Left colon (tissue), 2 donors: ENCODE results near the gene ATP7B. TPM values are rescaled to one million over a fixed set of nuclear protein-coding genes. Genes with fewer than 3 reads are reported as not detected.
"Not testable (repeated sequence)": the region's sequence is repeated elsewhere in the genome, so short reads cannot be mapped to it uniquely, and the experiment has no call there.

ENCODE experiments used
- ATAC-seq: fragments of 200-7000 bp; cut with Tn5 transposase; one replicate; pipeline ENCODE4 v1.9.1; 2020; ENCODE audit warnings: mild to moderate bottlenecking, moderate library complexity
- DNase-seq, 2 donors: peaks; one replicate each; pipeline ENCODE4 v3.0.0-alpha.2; 2020
- intact Hi-C, 2 donors: fragments of 100-400 bp; cut with DNase I in 1 of 2; cut with micrococcal nuclease in 1 of 2; formaldehyde crosslinking; loops; one replicate each; pipeline versions ENCODE4 v1.11.2 to v1.14.0; 2022; cut with DNase I, micrococcal nuclease
- total RNA-seq, 2 donors: library from RNA; stranded (reverse); fragmentation: NEBNext Ultra II Directional; extraction: Animal tissue kit (Norgen Biotek cat#: 25700); gene quantifications; one replicate each; pipeline ENCODE4 v1.2.1, GENCODE V29; 2021
- donor health status: DM: no; HTN: no; CAD: no.
- donor health status: DM: yes; HTN: yes; CAD: no.

Gene ATP7B
- total RNA-seq, 2 donors from 2014 or later, result 18.5 to 27.6 TPM

DNA sequence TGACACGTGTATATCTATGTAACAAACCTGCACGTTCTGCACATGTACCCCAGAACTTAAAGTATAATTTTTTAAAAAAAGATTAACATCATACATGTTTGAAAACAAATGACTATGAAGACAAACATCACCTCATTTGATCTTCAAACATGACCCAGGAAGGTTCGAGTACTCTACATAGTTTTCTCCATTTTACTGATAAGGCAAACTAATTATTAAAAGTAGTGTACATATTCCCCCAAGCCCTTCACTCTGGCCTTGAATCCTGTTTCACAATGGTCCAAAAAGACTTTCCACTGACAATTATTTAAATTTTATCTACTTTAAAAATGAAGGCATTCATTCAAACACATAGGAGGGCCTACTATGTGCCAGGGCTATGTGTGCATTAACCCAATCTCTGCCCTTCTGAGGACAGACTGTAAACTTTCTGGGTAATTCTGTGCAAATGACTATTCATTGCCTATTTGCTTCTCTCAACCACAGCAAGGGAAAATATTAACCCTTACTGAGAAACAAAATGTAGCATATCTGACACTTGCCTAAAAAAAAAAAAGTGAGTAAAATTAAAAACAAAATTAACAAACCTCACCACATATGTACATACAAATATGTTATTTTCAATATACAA, 22.1 kb downstream of the ATP7B start:
- intact Hi-C loops, result no loop called here
- ATAC-seq (no peak), DNase-seq (no peak)

DNA sequence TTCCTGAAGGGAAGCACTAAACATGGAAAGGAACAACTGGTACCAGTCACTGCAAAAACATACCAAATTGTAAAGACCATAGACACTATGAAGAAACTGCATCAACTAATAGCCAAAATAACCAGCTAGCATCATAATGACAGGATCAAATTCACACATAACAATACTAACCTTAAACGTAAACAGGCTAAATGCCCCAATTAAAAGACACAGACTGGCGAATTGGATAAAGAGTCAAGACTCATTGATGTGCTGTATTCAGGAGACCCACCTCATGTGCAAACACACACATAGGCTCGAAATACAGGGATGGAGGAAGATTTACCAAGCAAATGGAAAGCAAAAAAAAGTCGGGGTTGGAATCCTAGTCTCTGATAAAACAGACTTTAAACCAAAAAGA, 26.3 kb downstream of the ATP7B start:
- intact Hi-C loops, DNase-seq, ATAC-seq: not testable (repeated sequence)

DNA sequence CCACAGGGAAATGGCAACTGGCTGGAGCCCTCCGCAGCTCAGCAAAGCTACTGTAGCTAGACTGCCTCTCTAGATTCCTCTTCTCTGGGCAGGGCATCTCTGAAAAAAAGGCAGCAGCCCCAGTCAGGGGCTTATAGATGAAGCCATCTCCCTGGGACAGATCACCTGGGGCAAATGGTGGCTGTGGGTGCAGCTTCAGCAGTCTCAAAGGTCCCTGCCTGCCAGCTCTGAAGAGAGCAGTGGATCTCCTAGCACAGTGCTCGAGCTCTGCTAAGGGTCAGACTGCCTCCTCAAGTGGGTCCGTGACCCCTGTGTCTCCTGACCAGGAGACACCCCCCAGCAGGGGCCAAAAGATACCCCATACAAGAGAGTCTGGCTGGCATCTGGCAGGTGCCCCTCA, 28.0 kb downstream of the ATP7B start:
- ATAC-seq, DNase-seq, intact Hi-C loops: not testable (repeated sequence)

DNA sequence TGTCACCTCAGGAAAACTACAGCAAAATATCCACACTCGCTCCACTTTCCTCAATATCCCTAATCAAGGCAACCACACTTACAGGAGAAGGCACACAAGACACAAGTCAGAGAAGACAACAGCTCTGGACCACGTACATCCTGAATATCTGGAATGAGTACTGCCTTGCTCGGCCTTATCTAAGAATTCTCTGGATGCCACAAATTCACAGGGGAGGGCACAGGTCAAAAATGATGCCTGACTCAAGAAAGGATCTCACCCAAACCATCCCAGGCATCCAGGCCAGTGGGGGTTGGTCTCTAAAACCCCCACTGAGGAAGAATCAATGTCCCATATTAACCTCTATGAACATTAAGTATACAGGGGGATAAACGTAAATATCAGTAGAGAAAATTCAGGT, 29.9 kb downstream of the ATP7B start:
- no peak for ATAC-seq
- intact Hi-C loops, result no loop called here
- no peak for DNase-seq

DNA sequence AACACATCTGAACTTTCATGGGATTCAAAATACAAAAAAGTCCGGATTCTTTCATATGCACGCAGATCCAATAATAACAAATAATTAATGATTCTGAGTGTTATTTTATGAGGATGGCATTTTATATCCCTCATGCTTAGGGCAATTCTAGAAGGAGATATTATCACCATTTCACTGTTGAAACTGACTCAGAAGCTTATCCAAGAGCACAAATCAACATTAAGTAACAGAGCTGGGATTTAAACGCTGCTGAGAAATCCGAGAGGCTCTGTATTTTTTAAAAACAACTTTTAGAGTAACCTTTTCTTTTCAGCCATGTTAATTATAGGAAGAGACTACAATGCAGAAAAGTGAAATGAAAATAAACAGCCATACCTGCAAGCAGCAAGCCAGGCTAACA, 30.3 kb downstream of the ATP7B start:
- intact Hi-C loops, result no loop called here
- DNase-seq, result no peak
- no peak for ATAC-seq

DNA sequence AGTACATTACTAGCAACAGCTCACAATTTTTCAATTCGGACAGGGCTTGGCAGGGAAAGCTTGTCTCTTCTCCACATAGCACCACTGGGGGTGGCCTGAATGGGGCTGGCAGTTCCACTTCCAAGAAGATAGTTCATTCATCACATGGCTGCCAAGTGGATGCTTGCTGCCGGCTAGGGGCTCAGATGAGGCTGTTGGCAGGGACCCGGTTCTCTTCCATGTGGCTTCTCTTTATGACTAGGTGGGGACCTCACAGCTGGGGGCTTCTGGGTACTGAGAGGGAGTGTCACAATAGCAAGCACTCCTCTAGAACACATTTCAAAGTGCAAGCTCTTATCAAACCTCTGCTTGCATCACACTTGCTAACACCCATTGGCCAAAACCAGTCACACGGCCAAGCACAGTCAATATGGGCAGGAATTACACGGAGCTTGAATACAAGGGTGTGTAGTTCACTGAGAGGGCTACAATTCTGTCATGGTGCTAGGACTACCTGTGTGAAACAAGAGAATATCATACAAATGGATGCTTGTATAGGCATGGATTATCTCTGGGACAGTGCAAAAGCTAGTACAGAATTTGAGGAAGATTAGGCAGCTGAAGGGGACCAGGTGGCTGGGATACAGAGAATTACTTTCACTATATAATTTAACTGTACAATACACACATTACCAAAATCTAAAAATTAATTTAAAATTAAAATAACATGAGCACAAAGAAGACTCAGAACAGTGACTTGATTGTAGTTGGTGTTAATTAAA, 32.3 kb downstream of the ATP7B start:
- peak; percentile 99 for ATAC-seq
- DNase-seq, result peak; percentile 20 to 52
- intact Hi-C loops, result no loop called here

DNA sequence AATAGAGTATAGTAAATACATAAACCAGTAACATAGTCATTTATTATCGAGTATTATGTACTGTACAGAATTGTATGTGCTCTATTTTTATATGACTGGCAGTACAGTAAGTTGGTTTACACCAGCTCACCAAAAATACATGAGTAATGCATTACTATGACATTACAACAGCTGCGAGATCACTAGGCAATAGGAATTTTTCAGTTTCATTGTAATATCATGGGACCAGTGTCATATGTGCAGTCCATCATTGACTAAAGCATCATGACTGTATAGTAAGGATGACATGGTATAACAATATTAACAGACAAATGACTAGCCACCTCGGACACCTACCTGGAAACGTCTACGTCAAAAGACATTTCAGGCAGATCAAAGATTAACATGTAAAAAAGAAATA, 33.6 kb downstream of the ATP7B start:
- no peak for DNase-seq
- intact Hi-C loops, result no loop called here
- ATAC-seq, result no peak

DNA sequence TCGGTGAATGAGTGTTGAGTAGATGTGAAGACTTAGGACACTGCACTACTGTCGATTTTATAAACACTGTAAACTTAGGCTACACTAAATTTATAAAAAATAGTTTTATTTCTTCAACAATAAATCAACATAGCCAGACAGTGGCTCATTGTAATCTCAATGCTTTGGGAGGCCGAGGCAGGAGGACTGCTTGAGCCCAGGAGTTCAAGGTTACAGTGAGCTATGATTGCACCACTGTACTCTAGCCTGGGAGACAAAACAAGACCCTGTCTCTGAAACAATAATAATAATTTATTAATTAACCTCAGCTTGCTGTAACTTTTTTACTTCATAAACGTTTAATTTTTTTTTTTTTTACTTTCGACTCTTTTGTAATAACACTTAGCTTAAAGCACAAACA, 34.4 kb downstream of the ATP7B start:
- intact Hi-C loops, result no loop called here
- ATAC-seq (no peak), DNase-seq (no peak)

DNA sequence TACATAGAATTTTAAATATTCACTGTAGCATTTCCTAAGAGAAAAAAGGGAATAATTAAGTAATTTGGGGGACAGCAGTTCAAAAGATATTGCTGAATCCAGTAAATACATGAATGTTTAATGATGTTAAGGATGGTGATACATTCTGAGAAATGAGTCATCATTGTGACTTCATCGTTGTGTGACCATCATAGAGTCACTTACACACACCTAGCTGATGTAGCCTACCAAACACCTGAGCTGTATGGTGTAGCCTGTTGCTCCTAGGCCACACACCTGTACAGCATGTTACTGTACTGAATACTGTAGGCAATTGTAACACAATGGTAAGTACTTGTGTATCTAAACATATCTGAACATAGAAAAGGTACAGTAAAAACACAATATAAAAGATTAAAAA, 34.8 kb downstream of the ATP7B start:
- no peak for ATAC-seq
- DNase-seq, result no peak

DNA sequence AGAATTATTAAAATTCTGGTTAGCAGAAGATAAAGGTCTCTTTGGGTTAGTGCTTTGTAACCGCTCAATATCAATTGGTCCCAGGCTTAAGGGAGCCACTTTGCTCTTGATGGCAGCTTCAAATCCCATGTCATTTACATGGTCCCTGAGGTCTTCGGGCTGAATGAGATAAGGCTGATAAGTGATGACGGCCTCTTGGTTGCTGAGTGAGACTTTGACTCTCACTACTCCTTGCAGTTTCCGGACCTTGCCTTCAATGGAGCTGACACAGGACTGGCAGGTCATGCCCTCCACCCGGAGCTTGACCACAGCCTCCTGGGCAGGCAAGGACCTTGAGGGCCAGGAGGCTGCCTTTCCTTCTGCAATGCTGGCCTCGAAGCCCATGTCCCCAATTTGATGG, 36.8 kb downstream of the ATP7B start:
- DNase-seq (no peak), ATAC-seq (no peak)

More for the DNA sequence above, 34.8 kb downstream of the ATP7B start:
- intact Hi-C loops, result no loop called here

DNA sequence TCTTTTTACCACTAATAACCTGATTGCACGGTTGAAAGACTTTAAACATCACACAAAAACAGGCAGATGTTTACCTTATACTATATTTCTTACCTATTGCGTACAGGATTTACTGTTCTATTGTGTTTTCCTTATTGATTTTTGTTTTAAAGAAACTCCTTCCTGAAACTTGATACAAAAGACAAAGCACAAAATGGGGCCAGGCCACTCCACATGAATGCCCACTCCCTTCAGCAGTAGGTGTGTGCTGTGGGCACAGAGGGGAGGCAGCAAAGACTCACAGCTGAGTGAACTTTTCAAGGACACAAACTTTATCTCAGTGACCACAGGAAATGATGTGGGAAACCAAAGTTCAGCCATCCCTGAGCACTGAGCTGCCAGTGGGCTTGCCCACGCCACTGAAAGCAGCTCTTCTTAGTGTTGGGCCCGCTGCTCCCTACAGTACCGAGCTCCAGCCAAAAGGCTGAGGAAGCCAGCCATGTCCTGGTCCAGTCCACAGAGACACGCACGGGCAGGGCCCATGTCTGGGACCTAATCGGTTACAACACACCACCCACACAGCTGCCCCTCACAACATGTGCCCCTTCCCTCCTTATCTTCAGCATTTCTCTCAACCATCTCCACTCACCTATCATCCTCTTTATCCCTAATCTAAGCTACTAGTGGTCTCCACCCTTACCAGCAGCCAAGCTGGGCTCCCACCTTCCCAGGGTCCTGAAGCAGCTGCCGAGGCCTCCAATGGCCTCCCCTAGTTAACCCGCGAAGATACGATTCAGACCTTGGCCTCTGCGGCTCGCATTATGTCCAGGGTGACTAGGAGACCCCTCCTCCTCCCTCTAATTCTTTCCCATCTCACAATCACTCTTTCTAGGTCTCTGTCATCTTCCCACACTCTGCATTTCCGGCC, 39.5 kb downstream of the ATP7B start:
- ATAC-seq, result no peak
- intact Hi-C loops, result no loop called here
- DNase-seq, result no peak

More for the DNA sequence above, 36.8 kb downstream of the ATP7B start:
- intact Hi-C loops, result no loop called here

DNA sequence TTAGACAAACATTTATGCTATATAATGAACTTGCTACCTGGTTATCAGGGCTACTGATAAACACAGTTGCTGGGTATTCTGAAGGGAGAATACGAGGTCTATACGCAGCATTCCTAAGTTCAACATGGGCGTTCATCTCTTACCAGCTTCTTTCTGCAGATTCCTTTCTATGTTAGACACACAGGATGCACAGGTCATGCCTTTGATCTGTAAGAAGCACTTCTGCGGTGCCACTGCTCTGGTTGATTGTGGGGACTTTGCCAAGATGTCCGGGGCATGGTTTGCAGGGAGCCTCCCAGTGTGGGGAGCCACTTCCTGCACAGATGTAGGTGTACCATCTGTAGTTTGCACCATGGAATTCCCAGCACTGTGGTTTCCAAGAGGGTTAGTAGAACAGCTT, 40.9 kb downstream of the ATP7B start:
- peak; percentile 42 for ATAC-seq
- intact Hi-C loops, result no loop called here
- DNase-seq, result no peak

DNA sequence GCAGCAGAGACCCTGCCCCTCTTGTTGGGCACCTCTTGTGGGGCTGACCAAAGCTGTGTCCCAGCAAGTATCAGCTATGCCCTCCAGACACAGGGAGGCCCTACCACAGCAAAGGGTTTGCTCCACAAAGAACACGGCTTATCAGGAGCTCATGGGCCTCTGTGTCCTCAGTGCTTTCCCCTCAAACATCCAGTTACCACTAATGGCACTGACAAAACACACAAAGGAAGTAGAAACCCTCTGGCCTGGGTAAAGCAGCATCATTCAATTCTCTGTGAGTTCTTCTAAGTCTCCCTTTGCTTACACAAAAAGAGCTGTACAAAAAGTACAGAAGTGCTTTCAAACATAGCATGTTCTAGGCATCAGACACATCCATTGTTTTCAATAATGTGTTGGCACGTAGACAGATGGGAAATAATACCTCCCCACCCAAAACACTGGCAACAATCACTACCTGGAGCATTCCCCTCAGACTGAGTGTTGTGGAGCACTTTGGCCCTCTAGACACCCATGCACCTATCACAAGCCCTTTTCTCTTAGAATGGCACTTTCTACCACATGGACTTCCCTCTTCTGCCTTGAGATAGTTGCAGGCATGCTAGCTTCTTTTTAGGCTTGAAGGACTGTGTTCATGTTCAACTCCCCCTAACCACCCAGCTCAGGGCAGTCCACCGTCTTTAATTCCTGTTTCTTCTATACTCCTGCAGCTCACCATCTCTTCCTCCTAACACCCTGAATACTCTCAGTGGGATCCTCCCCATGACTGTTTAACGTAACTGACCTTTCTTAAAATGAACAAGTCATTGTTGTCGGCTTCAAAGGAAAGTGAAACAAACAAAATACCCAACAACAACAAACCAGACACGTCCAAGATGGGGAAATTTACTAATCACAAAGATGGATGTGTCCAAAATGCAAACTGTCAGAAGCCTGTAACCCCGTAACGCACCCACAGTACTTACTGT, 43.5 kb downstream of the ATP7B start:
- intact Hi-C loops, result no loop called here
- no peak for DNase-seq
- ATAC-seq, result no peak

DNA sequence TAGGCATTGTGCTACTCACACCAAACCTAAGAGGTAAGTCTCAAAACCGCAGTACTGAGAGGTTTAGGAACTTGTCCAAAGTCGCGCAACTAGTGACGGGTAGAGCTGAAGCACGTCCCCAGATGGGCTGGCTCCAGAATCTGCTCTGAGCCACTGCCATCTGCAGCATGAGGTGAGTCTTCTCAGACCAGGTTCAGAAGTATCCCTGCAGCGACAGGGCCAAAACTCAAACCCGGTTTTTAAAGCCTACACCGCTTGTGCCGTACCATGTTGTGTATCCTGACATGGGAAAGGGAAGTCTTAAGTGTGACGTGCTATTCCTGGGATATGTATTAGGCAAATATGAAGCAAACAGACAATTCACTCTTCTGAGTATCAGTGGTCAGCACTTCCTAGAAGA, 45.1 kb downstream of the ATP7B start:
- intact Hi-C loops, result no loop called here
- DNase-seq (no peak), ATAC-seq (no peak)

DNA sequence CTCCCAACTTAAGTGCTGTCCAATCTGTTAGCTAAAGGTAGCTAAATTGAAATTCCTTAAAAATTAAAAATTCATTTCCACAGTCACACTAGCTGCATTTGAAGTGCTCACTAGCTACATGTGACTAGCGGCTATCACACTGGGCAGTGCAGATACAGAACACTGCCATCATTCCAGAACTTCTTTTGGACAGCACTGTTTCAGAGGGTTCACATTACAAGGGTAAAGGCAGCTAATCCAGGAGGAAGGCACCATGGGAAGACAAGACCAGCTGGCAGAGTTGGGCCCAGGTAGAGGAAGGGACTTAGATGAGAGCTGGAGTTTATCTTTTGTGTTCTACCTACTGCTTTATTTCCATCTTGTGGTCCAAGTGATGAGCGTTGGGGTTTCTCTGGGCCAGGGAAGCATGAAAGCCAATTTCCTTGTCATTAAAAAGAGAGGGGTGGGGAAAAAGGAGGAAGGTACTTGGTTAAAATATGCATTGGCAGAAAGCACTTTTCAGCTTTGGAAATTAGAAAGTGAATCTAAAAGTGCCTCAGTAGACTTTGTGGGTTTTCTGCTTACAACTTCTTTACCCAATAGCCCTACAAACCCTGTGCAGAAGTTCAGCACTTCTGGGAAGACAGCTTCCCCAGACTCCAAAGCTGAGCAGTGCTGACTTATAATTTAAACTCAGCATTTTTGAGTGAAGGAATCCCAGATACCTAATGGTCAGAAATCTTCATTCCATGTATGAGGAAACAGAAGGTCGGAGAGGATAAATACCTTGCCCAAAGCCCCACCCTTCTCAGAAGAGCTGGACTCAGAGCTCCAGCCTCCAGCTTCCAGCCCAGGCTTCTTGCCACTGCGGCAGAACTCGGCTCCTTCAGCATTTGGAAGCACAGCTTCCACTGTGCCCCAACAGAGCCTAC, 49.5 kb downstream of the ATP7B start:
- ATAC-seq, result peak; percentile 27
- intact Hi-C loops, result no loop called here
- DNase-seq, result peak in 1 of 2 donors; percentile 24

DNA sequence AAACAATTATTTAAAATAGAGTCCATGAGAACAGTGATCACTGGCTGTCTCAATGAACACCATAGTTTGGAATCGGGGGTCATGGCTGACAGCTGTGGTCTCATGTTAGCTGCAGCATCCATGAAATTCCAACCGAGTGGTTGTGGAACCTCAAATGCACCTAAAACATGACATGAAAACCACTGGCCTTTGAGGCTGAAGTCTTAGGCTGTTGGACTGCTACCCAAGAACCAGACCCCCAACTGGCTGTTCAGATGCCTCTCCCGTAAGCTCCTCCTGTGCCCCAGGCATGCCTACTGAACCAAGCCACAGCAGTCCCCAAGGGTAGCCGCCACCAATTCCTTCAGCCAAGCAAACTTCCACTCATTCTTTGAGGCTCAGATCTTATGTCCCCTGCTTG, 50.5 kb downstream of the ATP7B start:
- no peak for ATAC-seq
- no peak for DNase-seq
- intact Hi-C loops, result no loop called here

DNA sequence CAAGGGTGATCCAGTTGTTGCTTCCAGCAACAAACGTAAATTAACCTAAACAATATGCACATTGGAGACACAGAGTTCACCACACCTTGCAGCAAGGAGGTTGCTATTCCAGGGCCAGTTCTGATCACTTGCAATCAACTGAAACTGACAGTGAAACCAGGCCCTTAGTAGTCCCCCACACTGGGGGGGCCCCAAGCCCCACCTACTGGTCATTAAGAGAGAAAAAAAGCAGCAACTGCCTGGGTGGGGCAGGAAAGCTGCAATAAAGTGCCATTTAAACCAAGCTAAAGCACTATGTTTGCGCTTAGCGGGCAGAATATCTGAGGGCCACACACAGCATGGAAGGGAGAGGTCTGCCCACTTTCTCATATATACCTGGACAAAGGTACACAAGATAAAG, 51.5 kb downstream of the ATP7B start:
- intact Hi-C loops, result no loop called here

DNA sequence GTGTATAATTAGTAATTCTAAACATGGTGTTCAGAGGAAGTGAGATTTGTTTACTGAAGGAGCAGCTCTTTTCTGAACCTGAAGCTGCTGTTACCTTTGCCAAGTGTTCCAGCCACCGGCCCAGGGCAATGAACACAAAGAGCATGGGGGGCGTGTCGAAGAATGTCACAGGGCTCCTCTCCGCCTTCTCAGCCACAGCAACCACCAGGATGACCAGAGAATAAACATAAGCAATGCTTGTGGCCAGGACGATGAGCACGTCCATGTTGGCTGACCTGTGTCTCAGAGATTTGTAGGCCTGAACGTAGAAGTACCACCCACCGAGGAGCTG, 53.1 kb downstream of the ATP7B start:
- ATAC-seq (peak; percentile 70), DNase-seq (peak; percentile 82 to 87)
- intact Hi-C loops, result no loop called here

More for the DNA sequence above, 51.5 kb downstream of the ATP7B start:
- ATAC-seq (peak; percentile 64), DNase-seq (peak; percentile 74)
